ENCODE results near the gene CDA.
A peak's percentile ranks its signal among the peaks of the same experiment; 100 is the strongest.

The CDA gene

GRCh38 chr1:20632386-20632785 lies 43.5 kb downstream of the CDA start:
- H3K4me3 ChIP-seq (ENCODE audit: low read depth, low read length), result no peak overlapping the region
- DNase-seq (ENCODE audit: low read depth), result no peak
- TF ChIP-seq CTCF (IDR thresholded peaks at IDR 0.05; ENCODE audit: low read depth, low read length, missing control alignments), result no peak
- in situ Hi-C loops (cut with HindIII; ENCODE audit: low sequenced_read_pairs), result loop anchor here (25.0 kb wide), 1 partner anchor 95 kb away; no protein-coding TSS in a partner anchor

GRCh38 chr1:20633190-20634064 lies 44.5 kb downstream of the CDA start, which contains the start of gene PINK1:
Gene PINK1, plus strand, starts transcription at chr1:20633458. Its CDS starts 91 bp downstream, at chr1:20633549.
- DNase-seq (ENCODE audit: low read depth), result peak; percentile 23
- peak within 1 kb of the TSS; percentile 75 for H3K4me3 ChIP-seq (ENCODE audit: low read depth, low read length)
- peak; percentile 93 for TF ChIP-seq CTCF (IDR thresholded peaks at IDR 0.05; ENCODE audit: low read depth, low read length, missing control alignments)
- in situ Hi-C loops (cut with HindIII; ENCODE audit: low sequenced_read_pairs), result loop anchor here (25.0 kb wide), 1 partner anchor 96 kb away; no protein-coding TSS in a partner anchor

DNA sequence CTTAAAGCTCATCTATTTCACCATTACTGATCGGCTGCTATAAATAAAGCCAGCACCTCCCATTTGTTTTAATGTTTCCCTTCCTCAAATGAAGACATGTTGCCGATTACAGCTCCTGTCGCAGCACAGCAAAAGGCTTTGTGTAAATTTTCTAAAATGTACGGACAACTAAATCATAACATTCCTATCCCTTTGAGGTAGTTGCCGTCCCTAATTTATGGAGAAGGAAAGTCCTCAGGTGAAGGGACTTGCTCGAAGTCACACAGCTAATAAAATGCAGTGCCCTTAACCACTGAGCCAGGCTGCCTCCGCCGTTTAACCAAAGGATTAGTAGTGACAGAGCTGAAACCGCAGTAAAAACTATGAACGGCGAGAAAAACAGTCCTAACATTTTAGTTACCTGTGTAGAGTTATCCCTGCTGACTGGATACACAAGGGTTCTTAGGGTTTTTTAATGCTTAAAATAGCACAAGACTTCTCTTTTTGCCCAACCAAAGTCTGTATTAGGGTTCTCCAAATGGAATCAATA lies 45.2 kb downstream of the CDA start:
- TF ChIP-seq CTCF (IDR thresholded peaks at IDR 0.05; ENCODE audit: low read depth, low read length, missing control alignments), result no peak
- no peak for DNase-seq (ENCODE audit: low read depth)
- peak overlapping the region; percentile 75 for H3K4me3 ChIP-seq (ENCODE audit: low read depth, low read length)
- in situ Hi-C loops (cut with HindIII; ENCODE audit: low sequenced_read_pairs), result loop anchor here (25.0 kb wide), 1 partner anchor 97 kb away; no protein-coding TSS in a partner anchor

DNA sequence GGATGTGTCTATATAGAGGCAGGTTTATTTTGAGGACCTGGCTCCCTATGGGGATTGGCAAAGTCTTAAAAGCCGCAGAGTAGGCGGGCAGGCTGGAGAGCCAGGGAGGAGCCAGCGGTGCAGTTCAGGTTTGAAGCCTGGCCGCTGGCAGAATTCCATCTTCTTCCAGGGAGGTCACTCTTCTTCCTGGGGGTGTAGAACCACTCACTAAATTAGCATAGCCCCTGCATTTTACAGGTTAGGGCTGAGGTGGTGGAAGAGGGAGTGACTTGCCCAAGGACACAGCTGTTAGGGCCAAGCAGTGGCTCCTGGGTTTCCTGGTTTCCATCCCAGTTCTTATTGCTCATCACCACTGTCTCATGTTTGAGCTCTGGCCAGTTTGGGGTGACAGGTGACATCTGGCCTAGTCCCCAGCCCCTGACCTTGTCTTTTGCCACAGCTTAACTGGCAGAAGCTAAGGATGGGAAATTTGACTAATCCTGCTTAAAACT lies 45.7 kb downstream of the CDA start:
- peak; percentile 39 for DNase-seq (ENCODE audit: low read depth)
- TF ChIP-seq CTCF (IDR thresholded peaks at IDR 0.05; ENCODE audit: low read depth, low read length, missing control alignments), result no peak
- H3K4me3 ChIP-seq (ENCODE audit: low read depth, low read length), result peak overlapping the region; percentile 75
- in situ Hi-C loops (cut with HindIII; ENCODE audit: low sequenced_read_pairs), result loop anchor here (25.0 kb wide), 1 partner anchor 97 kb away; no protein-coding TSS in a partner anchor

- TF ChIP-seq CTCF (IDR thresholded peaks at IDR 0.05; ENCODE audit: low read depth, low read length, missing control alignments), result no peak
- in situ Hi-C loops (cut with HindIII; ENCODE audit: low sequenced_read_pairs), result loop anchor here (25.0 kb wide), 1 partner anchor 100 kb away; no protein-coding TSS in a partner anchor
- H3K4me3 ChIP-seq (ENCODE audit: low read depth, low read length), result no peak overlapping the region
- no peak for DNase-seq (ENCODE audit: low read depth)
These were observed 48.0 kb downstream of the CDA start for GRCh38 chr1:20636785-20637347.

GRCh38 chr1:20640183-20640597 lies 51.3 kb downstream of the CDA start:
- peak; percentile 81 for TF ChIP-seq CTCF (IDR thresholded peaks at IDR 0.05; ENCODE audit: low read depth, low read length, missing control alignments)
- in situ Hi-C loops (cut with HindIII; ENCODE audit: low sequenced_read_pairs), result loop anchor here (25.0 kb wide), 1 partner anchor 103 kb away; no protein-coding TSS in a partner anchor

More at GRCh38 chr1:20640183-20640597, 51.3 kb downstream of the CDA start:
- DNase-seq (ENCODE audit: low read depth), result peak; percentile 42
- no peak overlapping the region for H3K4me3 ChIP-seq (ENCODE audit: low read depth, low read length)

Measured in astrocyte of the cerebellum (primary cell).